Testis (tissue), 3 donors: ENCODE results near the gene ZNF747. TPM values are rescaled to one million over a fixed set of nuclear protein-coding genes. Genes with fewer than 3 reads are reported as not detected.

Experiments used
- DNase-seq: peaks from one replicate; pipeline ENCODE4 v3.0.0-alpha.2; 2019
- H3K27ac ChIP-seq, 2 donors: fragments of 200-600 bp; sonication (generic); one replicate each; pipeline ENCODE4 v1.5.1; 2019
- H3K27me3 ChIP-seq: fragments of 200-600 bp; sonication (generic); one replicate; pipeline ENCODE4 v1.5.1; 2019
- H3K36me3 ChIP-seq: fragments of 200-600 bp; sonication (generic); one replicate; pipeline ENCODE4 v1.5.1; 2017; ENCODE audit warnings: low read depth; ENCODE audit errors: missing control alignments
- H3K4me1 ChIP-seq: fragments of 200-600 bp; sonication (generic); one replicate; pipeline ENCODE4 v1.5.1; 2019
- H3K4me3 ChIP-seq, 2 donors: fragments of 200-600 bp; sonication (generic); one replicate each; pipeline ENCODE4 v1.5.1; 2017 to 2019
- H3K9me3 ChIP-seq: fragments of 200-600 bp; sonication (generic); one replicate; pipeline ENCODE4 v1.5.1; 2017
- POLR2A ChIP-seq: fragments of 450-650 bp; IDR thresholded peaks from one replicate; pipeline ENCODE4 v1.6.1; 2017; ENCODE audit warnings: antibody characterized with exemption, mild to moderate bottlenecking, moderate library complexity
- WGBS, 2 donors: methylation state at CpG; one replicate each; pipeline ENCODE4 v1.1.5; 2018; 5-methylcytosine and 5-hydroxymethylcytosine counted together
- intact Hi-C: fragments of 100-400 bp; cut with DNase I; formaldehyde crosslinking; loops from one replicate; pipeline ENCODE4 v1.15.1; 2023; ENCODE audit warnings: low total_unique reads
- polyA plus RNA-seq: library from polyadenylated mRNA; stranded (reverse); fragments of 350-450 nt; fragmentation: Illumina TruSeq; extraction: RNeasy Lipid Tissue Mini Kit (QIAGEN cat#74804); gene quantifications from one replicate; pipeline ENCODE4 v1.2.3, GENCODE V29; 2014; ENCODE audit warnings: low read depth, low replicate concordance; ENCODE audit not compliant: insufficient read depth
- total RNA-seq, 2 donors: library from RNA; depleted of rRNA; stranded (reverse); fragments of >200 nt; gene quantifications; one replicate each; pipeline ENCODE4 v1.2.3, GENCODE V29; 2016
- TF ChIP-seq, protein P1 (sequence below), 3 experiments: fragments of 450-650 bp in 2 of 3; fragments of 200-600 bp in 1 of 3; sonication (generic) in 1 of 3; IDR thresholded peaks; one replicate each; pipeline ENCODE4 v1.5.1; 2016 to 2019; ENCODE audit warnings: antibody characterized with exemption in 3 of 3, mild to moderate bottlenecking in 2 of 3, moderate library complexity in 1 of 3

ZNF747 gene
- total and polyA plus RNA-seq, 3 donors from 2014 or later = 13.1 to 23.3 (median 18.7) TPM

DNA sequence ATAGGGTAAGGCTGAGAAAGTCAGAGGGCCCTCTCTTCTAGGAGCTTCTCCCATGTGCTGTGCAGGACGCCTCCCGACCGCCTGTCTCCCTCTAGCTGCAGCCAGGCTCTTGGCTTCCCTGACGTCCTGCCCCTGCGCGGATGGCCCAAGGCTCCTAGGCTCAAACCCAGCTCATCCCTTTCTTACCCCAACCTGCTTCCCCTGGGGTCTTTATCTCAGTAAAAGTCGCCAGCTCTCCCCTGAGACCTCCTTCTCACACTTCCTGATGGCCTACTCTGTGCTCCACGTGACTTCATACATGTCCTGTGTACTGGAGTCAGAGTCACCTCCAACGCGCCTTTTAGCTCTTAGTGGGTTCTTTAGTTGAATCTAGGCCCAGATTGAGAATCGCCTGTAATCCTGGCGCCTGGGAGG lies 1.1 kb upstream of the ZNF747 start:
- H3K9me3 ChIP-seq = no peaks in the 10 kb centered on the region
- H3K4me1 ChIP-seq = peaks cover 8% of the 10 kb centered on the region
- H3K27me3 ChIP-seq = no peaks in the 10 kb centered on the region
- WGBS, 2 donors = 22 to 25% methylated on average over 12 of the region's 12 CpGs
- TF ChIP-seq, protein P1, sequence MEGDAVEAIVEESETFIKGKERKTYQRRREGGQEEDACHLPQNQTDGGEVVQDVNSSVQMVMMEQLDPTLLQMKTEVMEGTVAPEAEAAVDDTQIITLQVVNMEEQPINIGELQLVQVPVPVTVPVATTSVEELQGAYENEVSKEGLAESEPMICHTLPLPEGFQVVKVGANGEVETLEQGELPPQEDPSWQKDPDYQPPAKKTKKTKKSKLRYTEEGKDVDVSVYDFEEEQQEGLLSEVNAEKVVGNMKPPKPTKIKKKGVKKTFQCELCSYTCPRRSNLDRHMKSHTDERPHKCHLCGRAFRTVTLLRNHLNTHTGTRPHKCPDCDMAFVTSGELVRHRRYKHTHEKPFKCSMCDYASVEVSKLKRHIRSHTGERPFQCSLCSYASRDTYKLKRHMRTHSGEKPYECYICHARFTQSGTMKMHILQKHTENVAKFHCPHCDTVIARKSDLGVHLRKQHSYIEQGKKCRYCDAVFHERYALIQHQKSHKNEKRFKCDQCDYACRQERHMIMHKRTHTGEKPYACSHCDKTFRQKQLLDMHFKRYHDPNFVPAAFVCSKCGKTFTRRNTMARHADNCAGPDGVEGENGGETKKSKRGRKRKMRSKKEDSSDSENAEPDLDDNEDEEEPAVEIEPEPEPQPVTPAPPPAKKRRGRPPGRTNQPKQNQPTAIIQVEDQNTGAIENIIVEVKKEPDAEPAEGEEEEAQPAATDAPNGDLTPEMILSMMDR (IDR thresholded peaks at IDR 0.05) = peak in 2 of 3 experiments; percentile 60 to 65
- no peak for TF ChIP-seq POLR2A
- intact Hi-C loops = no loop called here
- H3K27ac ChIP-seq = peak overlapping the region; percentile 94 to 95
- DNase-seq = peak; percentile 90
- H3K36me3 ChIP-seq = no peaks in the 10 kb centered on the region
- H3K4me3 ChIP-seq = peak overlapping the region; percentile 77 to 97

DNA sequence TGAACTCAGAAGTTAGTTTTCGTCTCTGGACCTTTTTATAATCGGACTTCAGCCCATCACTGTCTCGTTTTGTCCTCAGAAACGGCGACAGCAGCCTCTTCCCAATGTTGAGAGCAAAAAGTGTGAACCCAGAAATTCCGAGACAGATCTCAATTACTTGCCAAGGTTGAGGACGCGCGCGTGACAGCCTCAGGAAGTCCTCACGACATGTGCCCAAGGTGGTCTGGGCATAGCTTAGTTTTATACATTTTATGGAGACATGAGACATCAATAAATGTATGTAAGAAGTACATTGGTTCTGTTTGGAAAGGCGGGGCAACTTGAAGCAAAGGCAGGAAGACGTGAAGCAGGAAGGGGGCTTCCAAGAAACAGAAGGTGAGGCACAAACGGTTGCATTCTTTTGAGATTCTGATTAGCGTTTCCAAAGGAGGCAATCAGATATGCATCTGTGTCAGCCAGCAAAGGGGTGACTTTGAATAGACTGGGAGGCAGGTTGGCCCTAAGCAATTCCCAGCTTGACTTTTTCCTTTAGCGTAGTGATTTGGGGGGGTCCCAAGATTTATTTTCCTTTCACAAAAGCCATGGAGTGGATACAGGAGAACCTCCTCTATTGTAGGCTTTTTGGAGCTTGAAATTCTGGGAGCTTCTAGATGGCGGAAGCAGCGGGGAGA lies 583 bp upstream of the ZNF747 start:
- WGBS, 2 donors = 3% methylated on average over 18 of the region's 18 CpGs

DNA sequence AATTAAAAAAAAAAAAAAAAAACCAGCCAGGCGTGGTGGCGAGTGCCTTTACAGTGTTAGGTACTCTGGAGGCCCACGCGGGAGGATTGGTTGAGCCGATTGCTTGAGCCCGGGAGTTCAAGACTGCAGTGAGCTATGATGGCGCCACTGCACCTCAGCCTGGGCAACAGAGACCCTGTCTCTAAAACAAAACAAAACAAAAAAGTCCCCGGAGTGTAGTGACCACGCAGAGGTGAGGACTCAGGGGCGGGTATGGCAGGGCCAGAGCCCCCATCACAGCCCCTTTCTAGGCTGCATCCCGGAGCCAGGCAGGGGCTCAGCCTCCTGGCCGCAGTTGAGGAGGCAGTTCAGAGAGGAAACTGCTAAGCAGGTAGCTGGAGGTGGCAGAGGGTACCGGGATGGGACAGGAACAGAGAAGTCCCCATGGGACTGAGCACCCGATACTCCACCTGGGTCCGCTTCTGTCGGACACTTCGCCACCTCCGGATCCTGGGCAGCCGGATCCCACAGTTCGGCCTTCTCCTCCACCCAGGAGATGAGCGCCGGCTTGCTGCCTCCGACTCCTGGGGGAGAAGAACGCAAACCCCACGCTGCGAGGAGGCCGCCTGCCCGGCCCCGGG lies 800 bp downstream of the ZNF747 start:
- Histone ChIP-seq H3K36me3 (no peaks in the 10 kb centered on the region), H3K27me3 (no peaks in the 10 kb centered on the region), H3K27ac (peak overlapping the region; percentile 94 to 95), H3K4me3 (peak overlapping the region; percentile 77 to 97), H3K9me3 (no peaks in the 10 kb centered on the region), H3K4me1 (peaks cover 8% of the 10 kb centered on the region)
- intact Hi-C loops = no loop called here
- no peak for DNase-seq
- 6 to 10% methylated on average over 16 to 27 of the region's 29 CpGs for WGBS, 2 donors
- no peak for TF ChIP-seq POLR2A
- TF ChIP-seq, protein P1 (IDR thresholded peaks at IDR 0.05) = no peak

More for the DNA sequence above, 583 bp upstream of the ZNF747 start:
- no peaks in the 10 kb centered on the region for H3K9me3 ChIP-seq
- DNase-seq = no peak
- TF ChIP-seq, protein P1 (IDR thresholded peaks at IDR 0.05) = no peak
- no peak for TF ChIP-seq POLR2A
- peak overlapping the region; percentile 77 to 97 for H3K4me3 ChIP-seq
- H3K4me1 ChIP-seq = peaks cover 8% of the 10 kb centered on the region
- H3K36me3 ChIP-seq = no peaks in the 10 kb centered on the region
- intact Hi-C loops = no loop called here
- H3K27ac ChIP-seq = peak overlapping the region; percentile 94 to 95
- H3K27me3 ChIP-seq = no peaks in the 10 kb centered on the region

DNA sequence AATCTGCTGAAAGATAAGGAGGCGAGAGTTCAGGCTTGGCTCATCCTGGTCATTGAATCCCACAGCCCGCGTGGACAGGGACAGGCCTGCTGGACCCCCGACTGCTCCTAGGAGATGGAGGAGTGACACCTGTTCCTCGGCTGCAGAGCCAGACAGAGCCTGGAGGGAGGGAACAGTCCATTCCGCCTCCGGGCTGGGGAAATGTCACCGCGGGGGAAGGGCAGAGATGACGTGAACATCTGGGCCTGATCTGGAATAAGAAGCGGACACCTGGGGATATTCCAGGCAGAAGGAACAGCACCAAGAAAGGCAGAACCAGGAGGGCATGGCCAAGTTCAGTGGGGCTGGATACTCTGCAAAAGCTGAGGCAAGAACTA lies 1.5 kb downstream of the ZNF747 start:
- Histone ChIP-seq H3K36me3 (no peaks in the 10 kb centered on the region), H3K27ac (no peak overlapping the region), H3K9me3 (no peaks in the 10 kb centered on the region), H3K4me3 (no peak overlapping the region), H3K27me3 (no peaks in the 10 kb centered on the region), H3K4me1 (peaks cover 8% of the 10 kb centered on the region)
- 48 to 50% methylated on average over 11 of the region's 11 CpGs for WGBS, 2 donors
- TF ChIP-seq, protein P1 (IDR thresholded peaks at IDR 0.05) = no peak
- no peak for TF ChIP-seq POLR2A
- no peak for DNase-seq
- intact Hi-C loops = no loop called here
